Myocyte (in vitro differentiated cells): ENCODE data around the gene USP37. TPM values are rescaled to one million over a fixed set of nuclear protein-coding genes. Genes with fewer than 3 reads are reported as not detected.

Source experiments
- DNase-seq: peaks from one replicate; pipeline ENCODE4 v3.0.0-alpha.2; 2012; ENCODE audit warnings: low read depth
- polyA plus RNA-seq: library from polyadenylated mRNA; unstranded; fragments of >200 nt; gene quantifications from one replicate; pipeline ENCODE4 v1.2.1, GENCODE V29; 2012; ENCODE audit warnings: missing spikeins
- total RNA-seq: library from RNA; depleted of rRNA; stranded (reverse); fragments of >200 nt; gene quantifications from 2 replicates; pipeline ENCODE4 v1.2.3, GENCODE V29; 2014

Gene USP37, protein sequence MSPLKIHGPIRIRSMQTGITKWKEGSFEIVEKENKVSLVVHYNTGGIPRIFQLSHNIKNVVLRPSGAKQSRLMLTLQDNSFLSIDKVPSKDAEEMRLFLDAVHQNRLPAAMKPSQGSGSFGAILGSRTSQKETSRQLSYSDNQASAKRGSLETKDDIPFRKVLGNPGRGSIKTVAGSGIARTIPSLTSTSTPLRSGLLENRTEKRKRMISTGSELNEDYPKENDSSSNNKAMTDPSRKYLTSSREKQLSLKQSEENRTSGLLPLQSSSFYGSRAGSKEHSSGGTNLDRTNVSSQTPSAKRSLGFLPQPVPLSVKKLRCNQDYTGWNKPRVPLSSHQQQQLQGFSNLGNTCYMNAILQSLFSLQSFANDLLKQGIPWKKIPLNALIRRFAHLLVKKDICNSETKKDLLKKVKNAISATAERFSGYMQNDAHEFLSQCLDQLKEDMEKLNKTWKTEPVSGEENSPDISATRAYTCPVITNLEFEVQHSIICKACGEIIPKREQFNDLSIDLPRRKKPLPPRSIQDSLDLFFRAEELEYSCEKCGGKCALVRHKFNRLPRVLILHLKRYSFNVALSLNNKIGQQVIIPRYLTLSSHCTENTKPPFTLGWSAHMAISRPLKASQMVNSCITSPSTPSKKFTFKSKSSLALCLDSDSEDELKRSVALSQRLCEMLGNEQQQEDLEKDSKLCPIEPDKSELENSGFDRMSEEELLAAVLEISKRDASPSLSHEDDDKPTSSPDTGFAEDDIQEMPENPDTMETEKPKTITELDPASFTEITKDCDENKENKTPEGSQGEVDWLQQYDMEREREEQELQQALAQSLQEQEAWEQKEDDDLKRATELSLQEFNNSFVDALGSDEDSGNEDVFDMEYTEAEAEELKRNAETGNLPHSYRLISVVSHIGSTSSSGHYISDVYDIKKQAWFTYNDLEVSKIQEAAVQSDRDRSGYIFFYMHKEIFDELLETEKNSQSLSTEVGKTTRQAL
- 9.8 and 16.8 TPM in 2 replicates for total RNA-seq
- polyA plus RNA-seq, result 2.1 TPM

DNA sequence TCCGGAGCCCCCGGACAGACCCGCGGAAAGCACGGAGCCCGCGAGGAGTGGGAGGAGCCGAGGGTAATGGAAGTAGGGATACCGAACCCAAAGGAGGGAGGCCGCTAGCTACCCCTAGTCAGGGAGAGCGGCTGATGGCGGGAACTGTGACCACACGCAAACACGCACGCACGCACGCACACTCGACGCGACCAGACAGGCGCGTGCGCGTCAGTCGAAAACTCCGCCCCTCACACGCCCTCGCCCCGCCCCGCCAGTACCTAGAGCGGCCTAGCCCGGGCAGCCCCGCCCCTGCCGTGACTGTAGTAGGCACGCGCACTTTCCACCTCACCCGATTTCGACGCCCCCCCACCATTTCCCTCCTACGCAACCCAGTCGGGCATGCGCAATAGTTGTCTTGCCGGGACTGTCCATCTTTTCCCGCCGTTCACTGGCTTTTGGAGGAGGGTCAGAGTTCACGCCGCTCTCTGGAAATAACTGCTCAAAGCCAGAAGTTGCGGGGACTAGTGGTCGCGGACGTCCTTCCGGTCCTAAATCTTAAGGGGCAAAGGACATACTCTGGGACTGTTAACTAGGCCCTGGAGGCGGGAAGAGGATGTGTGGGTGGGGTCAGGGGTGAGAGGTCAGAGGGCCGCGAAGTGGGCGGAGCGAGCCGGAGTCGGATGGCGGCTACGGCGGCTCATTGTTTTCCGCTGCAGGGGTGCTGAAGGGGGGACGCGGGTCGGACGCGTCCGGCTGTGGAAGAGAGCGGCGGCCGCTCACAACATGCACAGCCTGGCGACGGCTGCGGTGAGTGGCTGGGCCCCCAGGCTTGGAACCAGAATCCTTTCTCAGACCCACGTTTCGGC lies at the start of gene USP37, which contains the start of gene CNOT9:
Gene USP37 (minus strand): TSS at position 162 of the 848 bp plus-strand sequence. CDS start 9,698 bp downstream, outside the sequence.
Gene CNOT9 (plus strand): TSS at position 650 of the 848 bp plus-strand sequence. CDS start 116 bp downstream, at position 766.
- peak; percentile 98 for DNase-seq

DNA sequence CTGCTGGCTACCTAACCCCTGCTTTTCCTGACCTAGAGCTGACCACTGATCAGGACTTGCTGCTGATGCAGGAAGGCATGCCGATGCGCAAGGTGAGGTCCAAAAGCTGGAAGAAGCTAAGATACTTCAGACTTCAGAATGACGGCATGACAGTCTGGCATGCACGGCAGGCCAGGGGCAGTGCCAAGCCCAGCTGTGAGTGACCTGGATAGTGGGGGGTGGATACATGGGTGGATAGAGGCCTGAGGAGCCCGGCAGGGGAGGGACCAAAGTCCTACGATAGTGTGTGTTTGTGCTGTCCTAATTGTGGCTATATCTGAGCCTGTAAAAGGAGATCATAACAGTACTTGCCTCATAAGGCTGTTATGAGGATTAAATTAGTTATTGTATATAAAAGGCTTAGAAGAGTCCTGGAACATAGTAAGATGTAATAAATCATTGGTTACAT lies 47.7 kb upstream of the USP37 start:
- no peak for DNase-seq

DNA sequence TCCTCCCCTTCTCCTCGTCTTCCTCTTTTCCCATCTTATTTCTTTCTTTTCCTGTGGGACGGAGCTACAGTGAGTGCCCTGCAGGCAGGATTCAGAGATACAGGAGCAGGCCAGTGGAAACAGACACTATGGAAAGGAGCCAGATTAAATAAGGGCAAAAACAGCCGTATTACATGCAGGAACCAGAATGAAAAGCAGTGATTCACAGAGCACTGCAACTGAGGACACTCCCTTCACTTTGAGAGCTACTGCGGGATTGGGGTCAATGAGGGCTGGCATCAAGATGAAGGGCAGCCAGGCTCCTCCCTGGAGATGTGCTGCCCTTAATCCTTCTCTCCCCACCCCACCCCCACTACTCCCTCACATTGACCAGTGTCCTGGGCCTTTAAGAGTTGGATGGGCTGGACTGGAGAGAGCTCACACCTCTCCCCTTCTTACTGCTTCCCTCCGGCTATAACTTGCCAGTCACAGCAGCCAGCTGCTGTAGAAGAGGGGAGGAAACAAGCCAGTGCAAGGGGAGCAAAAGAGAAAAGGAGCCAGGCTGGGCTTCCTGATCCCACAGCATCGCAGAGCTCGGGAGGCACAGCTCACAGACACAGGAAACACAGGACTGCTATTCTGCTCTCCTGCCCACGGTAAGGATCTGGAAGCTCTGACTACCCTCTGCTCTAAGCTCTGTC lies 39.4 kb upstream of the USP37 start, which contains the start of gene PLCD4:
Gene PLCD4 (plus strand): TSS at position 464 of the 680 bp plus-strand sequence. CDS start 7,841 bp downstream, outside the sequence.
- DNase-seq, result peak; percentile 96

DNA sequence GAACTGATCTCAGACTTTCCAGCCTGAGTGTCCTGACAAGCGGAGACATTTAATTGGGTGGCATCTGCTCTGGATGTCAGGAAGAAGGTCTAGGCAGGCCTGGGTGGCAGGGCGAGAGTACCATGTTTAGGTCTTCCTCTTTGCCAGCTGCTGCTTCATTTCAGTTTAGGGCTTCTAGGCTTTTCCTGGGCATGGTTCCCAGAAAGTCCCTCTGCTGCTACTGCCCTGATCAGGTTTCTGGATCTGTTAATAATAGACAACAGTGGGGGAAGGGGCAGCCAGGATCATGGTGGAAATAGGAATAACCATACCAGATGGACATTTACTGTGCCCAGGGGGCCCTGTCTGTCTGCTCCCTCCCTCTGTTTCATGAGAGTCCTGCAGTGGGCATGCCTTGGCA lies 37.3 kb upstream of the USP37 start:
- DNase-seq, result peak; percentile 99

DNA sequence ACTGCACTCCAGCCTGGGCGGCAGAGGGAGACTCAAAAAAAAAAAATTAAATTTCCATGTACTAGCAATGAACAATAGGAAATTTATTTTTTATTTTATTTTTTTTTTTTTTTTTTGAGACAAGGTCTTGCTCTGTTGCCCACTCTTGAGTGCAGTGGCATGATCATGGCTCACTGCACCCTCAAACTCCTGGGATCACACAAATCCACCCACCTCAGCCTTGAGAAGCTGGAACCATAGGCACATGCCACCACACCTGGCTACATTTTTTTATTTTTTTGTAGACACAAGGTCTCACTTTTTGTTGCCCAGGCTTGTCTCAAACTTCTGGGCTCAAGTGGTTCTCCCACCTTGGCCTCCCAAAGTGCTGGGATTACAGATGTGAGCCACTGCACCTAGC lies 17.4 kb upstream of the USP37 start:
- DNase-seq, result no peak

DNA sequence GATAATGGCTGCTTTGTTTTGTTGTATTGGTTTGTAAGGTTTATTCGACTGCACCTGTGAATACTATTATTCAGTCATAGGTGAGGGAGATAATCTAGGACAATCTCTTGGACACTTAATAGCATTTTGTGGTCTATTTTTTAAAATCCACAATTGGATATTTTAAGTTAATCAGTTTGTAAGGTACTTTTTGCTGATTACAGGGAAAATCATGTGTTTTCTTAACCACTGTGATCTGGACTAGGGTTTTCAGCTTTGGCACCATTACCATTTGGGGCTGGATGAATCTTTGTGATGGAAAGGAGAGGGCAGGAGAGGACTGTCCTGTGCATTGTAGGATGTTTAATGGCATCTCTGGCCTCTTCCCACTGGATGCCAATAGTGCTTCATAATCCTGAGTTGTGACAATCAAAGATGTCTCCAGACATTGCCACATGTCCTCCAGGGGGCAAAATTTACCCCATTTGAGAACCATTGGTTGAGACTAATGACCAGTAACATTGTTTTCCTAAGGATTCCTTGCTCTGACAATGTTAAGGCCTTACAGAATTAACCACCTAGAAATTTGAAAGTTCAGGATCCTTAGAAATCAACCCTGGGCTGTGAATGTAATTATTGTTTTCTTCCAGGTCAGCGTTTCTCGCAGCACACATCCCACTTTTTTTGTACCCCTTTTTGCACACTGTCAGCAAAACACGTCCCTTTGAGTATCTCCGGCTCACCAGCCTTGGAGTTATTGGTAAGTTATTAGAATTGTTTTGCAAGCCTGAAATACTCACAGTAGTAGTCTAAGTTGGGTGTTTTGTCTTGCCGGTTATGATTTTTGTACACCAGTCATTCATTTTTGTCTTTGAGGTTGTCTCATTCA lies 16.1 kb upstream of the USP37 start:
- no peak for DNase-seq

DNA sequence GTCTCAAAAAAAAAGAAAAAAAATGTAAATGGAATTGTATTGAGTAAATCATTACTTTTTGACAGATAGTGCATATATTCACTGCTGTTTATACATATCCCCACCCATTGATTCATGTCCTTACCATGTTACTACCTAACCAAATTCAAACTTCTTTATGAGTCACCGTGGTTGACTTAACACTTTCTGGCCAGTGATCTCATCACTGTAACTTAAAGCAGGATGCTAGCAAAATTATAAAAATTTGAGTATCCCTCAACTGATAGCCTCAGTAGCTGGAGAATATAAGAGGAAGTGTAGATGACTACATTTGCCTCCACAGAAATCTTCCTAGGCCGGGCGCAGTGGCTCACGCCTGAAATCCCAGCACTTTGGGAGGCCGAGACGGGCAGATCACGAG lies 13.9 kb upstream of the USP37 start:
- no peak for DNase-seq

DNA sequence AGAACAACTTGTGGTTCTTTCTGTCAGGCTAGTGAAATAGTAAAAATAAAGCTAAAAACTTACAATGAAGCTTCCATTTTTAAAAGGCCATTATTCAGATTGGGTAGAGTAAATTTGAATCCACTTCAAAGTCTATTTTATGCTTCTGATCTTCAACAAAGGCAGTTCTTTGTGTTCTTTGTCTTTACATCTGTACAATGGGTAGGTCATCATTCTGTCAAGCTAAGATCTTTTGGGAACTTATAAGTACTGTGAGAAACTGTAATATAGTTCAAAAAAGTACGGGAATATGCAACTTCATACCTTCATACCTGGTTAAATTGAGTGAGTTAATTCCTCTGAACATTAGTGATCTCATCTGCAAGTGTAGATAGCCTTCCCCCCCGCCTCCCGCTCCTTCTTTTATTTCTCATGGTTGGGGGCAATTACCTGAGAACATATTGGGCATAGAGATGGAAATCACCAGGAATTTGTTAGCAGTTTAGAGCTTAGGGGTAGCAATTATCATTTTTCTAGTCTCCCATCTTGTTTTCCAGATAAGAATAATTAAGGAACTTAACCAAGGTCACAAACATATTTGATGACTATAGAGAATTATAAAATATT lies 10.2 kb upstream of the USP37 start:
- no peak for DNase-seq

DNA sequence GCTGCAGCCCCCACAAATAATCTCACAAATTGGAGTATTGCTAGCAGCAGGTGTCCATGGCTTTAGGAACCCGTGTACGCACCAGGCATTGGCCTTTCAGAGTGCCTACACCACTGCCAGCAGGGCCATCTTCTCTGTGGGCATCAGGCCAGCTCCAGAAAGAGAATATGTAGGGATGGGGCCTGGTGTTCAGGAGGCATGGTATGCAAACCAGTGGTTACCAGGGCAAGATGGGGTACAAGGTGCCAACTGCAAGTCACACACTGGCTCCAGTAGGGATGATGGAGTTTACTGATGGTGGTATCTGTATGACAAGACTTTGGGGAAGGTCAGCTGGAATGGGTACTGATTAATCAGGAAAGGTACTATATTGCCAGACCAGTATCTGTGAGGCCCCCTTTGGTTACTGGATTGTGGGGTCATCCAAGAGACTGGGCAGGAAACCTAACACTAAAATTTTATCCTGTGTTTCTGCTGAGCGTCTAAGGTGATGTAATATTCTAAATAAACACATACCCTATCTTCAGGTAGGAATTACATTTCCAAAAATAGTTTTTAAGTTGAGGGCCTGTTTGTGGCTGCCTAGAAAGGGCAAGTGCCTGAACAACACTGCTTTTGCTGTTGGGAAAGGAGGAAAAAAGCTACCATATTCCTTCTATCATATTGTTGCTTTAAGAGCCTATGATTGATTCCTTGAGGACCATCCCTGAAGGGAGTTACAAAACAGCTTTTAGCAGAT lies 9.5 kb upstream of the USP37 start:
- peak; percentile 26 for DNase-seq

DNA sequence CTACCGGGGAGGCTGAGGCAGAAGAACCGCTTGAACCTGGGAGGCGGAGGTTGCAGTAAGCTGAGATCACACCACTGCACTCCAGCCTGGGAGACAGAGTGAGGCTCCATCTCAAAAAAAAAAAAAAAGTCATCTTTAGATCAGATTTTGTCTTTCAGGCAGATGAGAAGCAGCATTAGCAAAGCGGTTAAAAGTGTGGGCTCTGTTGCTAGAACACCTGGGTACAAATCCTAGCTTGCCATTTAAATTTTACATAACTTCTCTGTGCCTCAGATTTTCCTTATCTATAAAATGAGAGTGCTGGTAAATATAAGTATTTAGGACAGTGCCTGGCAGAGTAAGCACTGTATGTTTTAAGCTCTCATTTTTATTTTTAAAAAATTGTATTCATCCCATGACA lies 8.7 kb upstream of the USP37 start:
- DNase-seq, result no peak

DNA sequence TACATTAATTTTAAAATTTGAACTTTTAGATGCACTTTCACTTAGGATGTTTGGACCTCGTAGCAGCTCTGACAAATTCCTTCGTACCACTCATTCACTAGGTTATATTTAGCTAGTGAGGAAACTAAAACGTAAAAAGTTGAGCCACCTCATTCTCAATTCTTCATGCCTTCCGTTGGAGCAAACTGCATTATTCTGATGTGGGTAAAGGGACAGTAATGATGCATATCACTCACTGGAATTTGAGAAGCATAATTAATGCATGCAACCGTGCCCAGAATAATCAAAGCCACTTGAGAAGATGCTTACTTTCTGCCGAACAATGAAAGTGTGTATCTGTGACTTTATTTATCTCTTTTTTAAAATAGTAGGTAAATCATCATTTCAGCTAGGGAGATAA lies 2.7 kb upstream of the USP37 start:
- peak; percentile 50 for DNase-seq

DNA sequence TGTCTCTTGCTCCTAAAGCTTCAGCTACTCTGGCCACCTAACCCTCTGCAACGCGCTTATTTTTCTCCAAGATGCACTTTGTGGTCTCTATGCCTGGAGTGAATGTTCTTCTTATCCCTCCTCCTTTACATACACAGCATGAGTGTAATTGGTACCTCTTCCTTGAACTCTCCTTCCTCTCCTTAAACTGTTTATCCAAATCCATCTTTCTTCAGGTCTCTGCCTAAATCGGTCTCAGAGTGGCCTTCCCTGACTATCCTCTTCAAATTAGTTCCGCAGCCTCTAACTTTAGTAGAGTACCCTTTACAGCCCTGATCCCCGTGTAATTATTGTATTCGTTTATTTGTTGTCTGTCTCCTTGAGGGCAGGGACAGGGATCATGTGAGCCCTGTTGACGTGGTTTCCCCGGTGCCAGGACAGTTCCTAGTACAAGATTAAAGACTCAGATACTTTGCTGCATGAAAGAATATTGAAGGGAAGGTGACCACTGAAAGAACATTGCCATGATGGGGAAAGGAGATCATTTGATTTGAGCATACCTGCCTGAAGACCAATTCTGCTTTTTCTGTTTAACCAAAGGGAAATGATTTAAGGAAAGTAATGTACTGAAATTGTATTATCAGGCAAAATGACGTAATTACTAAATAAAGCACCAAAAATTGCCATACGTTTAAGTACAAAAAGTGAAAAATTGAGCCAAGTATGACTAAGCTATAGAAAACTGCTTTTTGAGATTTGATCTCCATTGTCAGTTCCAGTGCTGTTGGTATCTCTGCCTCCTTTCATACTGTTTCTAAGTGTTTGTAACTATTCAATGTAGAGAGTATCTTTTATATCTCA lies 1.7 kb upstream of the USP37 start:
- peak; percentile 44 for DNase-seq

DNA sequence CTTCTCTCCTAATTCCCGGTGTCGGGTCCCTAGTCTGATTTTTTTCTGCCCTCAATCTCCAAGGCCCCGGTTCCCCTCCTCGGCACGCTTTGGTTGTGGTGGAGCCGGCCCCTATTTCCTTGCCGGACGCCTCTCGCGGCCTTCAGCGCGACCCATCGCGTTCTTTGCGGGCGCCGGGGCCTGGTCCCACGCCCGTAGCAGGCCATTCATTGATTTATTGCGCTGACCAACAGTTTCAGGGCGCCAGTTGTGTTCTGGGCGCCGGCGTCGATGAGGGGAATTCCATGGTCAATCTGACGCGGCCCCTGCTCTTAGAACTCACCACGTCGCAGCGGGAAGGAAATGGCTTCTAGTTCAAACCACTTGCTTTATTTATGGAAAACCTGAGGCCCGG lies 884 bp upstream of the USP37 start:
- DNase-seq, result peak; percentile 75

DNA sequence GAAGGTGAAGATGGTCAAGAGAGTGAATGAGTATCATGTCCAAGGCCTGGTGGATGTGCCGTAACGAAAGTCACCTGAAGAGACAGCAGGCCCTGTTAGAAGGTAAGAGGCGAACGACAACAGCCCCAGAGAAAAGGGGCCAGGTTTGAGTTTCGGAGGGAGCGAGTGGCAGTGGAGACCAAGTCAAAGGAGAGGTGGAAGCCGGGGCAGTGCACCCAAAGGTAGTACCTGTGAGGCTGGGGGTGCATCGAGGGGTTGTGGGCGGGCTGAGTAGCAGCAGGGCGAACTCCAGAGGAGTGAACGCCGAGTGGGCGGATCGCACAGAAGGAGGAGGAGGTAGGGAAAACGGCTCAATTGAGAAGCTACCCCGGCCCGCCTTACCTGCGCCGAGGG lies 358 bp downstream of the USP37 start:
- no peak for DNase-seq

DNA sequence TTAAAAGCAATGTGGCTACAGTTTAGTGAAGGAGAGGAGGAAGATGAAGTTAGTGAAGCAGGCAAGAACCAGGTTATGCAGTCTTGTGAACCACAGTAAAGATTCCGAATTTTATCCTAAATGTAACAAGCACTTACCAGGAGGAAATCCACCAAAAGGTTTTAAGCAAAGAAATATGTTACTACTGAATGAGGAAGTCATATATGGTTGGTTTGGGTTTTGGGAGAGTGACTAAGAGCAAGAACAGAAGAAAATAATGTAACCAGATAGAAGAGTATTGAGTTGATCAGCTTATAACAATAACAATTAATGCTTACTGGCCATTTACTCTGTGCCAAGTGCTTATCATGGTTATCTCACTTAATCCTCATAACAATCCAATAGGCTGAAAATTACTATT lies 1.9 kb downstream of the USP37 start:
- DNase-seq, result no peak

DNA sequence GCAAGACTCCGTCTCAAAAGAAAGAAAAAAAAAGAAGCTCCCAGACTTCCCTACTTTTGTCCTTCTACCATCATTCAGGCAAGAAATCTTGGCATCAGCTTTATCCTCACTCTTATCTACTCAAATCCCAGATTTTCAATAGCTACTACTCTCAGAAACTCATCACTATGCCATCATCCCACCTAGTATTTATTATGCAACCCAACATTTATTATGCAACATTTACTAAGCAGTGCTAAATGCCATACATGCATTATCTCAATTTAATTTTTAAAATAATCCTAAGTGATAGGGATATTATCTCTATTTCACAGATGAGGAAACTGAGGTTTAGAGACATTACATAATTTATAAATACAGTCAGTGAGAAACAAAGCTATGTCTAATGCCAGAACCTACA lies 4.1 kb downstream of the USP37 start:
- no peak for DNase-seq

DNA sequence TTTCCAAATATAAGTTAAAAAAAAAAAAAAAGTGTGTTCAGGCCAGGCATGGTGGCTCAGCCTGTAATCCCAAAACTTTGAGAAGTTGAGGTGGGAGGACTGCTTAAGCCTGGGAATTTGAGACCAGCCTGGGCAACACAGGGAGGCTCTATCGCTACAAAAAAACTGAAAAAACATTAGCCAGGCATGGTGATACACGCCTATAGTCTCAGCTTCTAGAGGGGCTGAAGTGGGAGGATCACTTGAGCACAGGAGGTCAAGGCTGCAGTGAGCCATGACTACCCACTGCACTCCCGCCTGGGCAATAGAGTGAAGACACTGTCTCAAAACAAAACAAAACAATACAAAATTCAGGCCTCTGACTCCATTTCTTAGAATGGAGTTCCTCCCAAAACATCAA lies 9.2 kb downstream of the USP37 start:
- DNase-seq, result no peak
